GM12801 (cell line): Measurements from ENCODE around the gene ZNF148.

Source experiments
- TF ChIP-seq, protein P1 (sequence below): IDR thresholded peaks from one replicate; pipeline ENCODE4 v1.5.1; 2011; ENCODE audit warnings: control low read depth; ENCODE audit not compliant: insufficient read length; ENCODE audit errors: extremely low read depth

ZNF148 gene

DNA sequence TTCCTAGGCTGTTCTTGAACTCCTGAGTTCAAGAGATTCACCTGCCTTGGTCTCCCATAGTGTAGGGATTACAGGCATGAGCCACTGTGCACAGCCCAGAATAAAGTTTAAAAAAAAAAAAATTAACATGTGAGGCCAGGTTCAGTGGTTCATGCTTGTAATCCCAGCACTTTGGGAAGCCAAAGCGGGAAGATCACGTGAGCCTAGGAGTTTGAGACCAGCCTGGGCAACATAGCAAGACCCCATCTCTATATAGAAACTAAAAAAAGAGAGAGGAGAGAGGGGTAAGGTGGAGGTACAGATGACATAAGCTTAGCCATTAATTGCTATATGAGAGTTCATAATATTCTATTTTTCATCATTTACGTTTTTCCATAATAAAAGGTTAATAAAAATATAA lies 21.5 kb downstream of the ZNF148 start:
- TF ChIP-seq, protein P1, sequence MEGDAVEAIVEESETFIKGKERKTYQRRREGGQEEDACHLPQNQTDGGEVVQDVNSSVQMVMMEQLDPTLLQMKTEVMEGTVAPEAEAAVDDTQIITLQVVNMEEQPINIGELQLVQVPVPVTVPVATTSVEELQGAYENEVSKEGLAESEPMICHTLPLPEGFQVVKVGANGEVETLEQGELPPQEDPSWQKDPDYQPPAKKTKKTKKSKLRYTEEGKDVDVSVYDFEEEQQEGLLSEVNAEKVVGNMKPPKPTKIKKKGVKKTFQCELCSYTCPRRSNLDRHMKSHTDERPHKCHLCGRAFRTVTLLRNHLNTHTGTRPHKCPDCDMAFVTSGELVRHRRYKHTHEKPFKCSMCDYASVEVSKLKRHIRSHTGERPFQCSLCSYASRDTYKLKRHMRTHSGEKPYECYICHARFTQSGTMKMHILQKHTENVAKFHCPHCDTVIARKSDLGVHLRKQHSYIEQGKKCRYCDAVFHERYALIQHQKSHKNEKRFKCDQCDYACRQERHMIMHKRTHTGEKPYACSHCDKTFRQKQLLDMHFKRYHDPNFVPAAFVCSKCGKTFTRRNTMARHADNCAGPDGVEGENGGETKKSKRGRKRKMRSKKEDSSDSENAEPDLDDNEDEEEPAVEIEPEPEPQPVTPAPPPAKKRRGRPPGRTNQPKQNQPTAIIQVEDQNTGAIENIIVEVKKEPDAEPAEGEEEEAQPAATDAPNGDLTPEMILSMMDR: no peak

GRCh38 chr3:125353128-125353527 lies 22.0 kb downstream of the ZNF148 start:
- TF ChIP-seq, protein P1: no peak

- TF ChIP-seq, protein P1: no peak
Measured at GRCh38 chr3:125351814-125352456, 23.2 kb downstream of the ZNF148 start.

- TF ChIP-seq, protein P1: no peak
Measured at GRCh38 chr3:125351152-125351551, 24.0 kb downstream of the ZNF148 start.

GRCh38 chr3:125350597-125350996 lies 24.5 kb downstream of the ZNF148 start:
- TF ChIP-seq, protein P1: no peak

DNA sequence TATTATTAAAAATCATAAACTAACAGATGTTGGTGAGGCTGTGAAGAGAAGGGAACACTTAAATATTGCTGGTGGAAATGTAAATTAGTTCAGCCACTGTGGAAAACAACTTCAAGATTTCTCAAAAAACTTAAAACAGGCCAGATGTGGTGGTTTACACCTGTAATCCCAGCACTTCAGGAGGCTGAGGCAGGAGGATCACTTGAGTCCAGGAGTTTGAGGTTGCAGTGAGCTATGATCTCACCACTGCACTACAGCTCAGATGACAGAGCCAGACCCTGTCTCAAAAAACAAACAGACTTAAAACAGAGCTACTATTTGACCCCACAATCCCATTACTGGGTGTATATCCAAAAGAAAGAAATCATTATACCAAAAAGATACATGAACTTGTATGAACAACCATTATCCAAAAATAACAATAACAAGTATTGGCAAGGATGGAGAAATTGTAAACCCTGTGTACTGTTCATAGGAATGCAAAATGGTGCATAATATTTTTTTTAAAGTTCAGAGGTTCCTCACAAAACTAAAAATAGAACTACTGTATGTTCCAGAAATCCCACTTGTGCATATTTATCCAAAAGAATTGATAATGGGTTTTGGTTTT lies 25.5 kb downstream of the ZNF148 start:
- TF ChIP-seq, protein P1: no peak

- TF ChIP-seq, protein P1: no peak
Measured at GRCh38 chr3:125349055-125349454, 26.1 kb downstream of the ZNF148 start.
